Measurements from ENCODE around the gene AFG3L2. TPM values are rescaled to one million over a fixed set of nuclear protein-coding genes. Genes with fewer than 3 reads are reported as not detected.
"Not testable (repeated sequence)": the region's sequence is repeated elsewhere in the genome, so short reads cannot be mapped to it uniquely, and the experiment has no call there.

The AFG3L2 gene
- total RNA-seq, 1 donor from 2014 or later, result 51.7 TPM

DNA sequence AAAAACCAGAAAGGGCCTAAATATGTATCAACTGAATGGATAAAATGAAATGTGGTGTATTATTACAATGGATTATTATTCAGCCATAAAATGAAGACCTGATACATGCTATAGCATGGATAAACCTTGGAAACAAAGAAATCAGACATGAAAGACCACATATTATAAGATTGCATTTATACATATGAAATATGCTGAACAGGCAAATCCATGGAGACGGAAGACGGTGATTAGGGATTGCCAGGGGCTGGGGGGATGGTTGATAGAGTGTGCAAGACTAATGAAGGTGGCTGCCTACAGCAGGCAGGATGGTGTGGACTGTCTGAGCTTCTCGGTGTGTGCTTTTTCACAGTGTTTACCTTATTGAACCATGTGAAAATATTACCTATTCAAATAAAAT is 11.4 kb upstream of the AFG3L2 start:
- Mint-ChIP-seq H3K4me1 (no peaks in the 10 kb centered on the region), H3K4me3 (no peak overlapping the region), H3K27ac (no peak overlapping the region), H3K9me3 (no peaks in the 10 kb centered on the region), H3K27me3 (ENCODE audit: insufficient read depth, low read depth) (no peaks in the 10 kb centered on the region), H3K36me3 (no peaks in the 10 kb centered on the region)
- no peak overlapping the region for H3K4me2 ChIP-seq
- H2AFZ ChIP-seq (replicated peaks), result no peak overlapping the region
- H3K9ac ChIP-seq, result no peak overlapping the region
- no peaks in the 10 kb centered on the region for H3F3A ChIP-seq (ENCODE audit: low read depth)
- H3K36me3 ChIP-seq, result no peaks in the 10 kb centered on the region
- no peaks in the 10 kb centered on the region for H3K9me3 ChIP-seq (ENCODE audit: low read depth)
- no peaks in the 10 kb centered on the region for H3K4me1 ChIP-seq
- H3K27ac ChIP-seq, result no peak overlapping the region
- no peak for TF ChIP-seq EZH2 (IDR thresholded peaks at IDR 0.05)
- H4K20me1 ChIP-seq (ENCODE audit: low read depth), result no peaks in the 10 kb centered on the region
- no peaks in the 10 kb centered on the region for H3K27me3 ChIP-seq
- H3K79me2 ChIP-seq (ENCODE audit: low read depth), result no peaks in the 10 kb centered on the region
- DNase-seq (ENCODE audit: low spot score), result no peak
- no peak overlapping the region for H3K4me3 ChIP-seq

DNA sequence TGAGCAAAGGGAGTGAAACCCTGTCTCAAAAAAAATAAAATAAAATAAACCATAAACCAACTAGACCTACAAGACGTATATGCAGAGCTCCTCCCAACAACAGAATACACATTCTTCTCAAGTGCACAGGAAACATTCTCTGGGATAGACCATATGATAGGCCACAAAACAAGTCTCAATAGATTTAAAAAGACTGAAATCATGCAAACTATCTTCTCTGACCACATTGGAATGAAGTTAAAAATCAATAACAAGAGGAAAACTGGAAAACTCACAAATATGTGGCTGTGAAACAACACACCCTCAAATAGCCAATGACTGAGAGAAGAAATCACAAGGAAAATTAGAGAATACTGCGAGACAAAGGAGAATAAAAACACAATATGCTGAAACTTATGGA is 7.2 kb upstream of the AFG3L2 start:
- Mint-ChIP-seq H3K4me3 (no peak overlapping the region), H3K27ac (no peak overlapping the region), H3K36me3 (no peaks in the 10 kb centered on the region), H3K27me3 (ENCODE audit: insufficient read depth, low read depth) (peaks cover 4% of the 10 kb centered on the region), H3K4me1 (no peaks in the 10 kb centered on the region), H3K9me3 (no peaks in the 10 kb centered on the region)
- no peak overlapping the region for H2AFZ ChIP-seq (replicated peaks)
- no peaks in the 10 kb centered on the region for H3F3A ChIP-seq (ENCODE audit: low read depth)
- H3K4me2 ChIP-seq, result no peak overlapping the region
- H3K9me3 ChIP-seq (ENCODE audit: low read depth), result no peaks in the 10 kb centered on the region
- TF ChIP-seq, protein P1, sequence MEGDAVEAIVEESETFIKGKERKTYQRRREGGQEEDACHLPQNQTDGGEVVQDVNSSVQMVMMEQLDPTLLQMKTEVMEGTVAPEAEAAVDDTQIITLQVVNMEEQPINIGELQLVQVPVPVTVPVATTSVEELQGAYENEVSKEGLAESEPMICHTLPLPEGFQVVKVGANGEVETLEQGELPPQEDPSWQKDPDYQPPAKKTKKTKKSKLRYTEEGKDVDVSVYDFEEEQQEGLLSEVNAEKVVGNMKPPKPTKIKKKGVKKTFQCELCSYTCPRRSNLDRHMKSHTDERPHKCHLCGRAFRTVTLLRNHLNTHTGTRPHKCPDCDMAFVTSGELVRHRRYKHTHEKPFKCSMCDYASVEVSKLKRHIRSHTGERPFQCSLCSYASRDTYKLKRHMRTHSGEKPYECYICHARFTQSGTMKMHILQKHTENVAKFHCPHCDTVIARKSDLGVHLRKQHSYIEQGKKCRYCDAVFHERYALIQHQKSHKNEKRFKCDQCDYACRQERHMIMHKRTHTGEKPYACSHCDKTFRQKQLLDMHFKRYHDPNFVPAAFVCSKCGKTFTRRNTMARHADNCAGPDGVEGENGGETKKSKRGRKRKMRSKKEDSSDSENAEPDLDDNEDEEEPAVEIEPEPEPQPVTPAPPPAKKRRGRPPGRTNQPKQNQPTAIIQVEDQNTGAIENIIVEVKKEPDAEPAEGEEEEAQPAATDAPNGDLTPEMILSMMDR (IDR thresholded peaks at IDR 0.05), result no peak
- TF ChIP-seq EZH2 (IDR thresholded peaks at IDR 0.05) (no peak), EZH2phosphoT487 (IDR thresholded peaks at IDR 0.05) (no peak)
- H3K27me3 ChIP-seq, result no peaks in the 10 kb centered on the region
- no peaks in the 10 kb centered on the region for H3K36me3 ChIP-seq
- no peak overlapping the region for H3K9ac ChIP-seq
- H3K4me3 ChIP-seq, result no peak overlapping the region
- DNase-seq (ENCODE audit: low spot score), result no peak
- H3K4me1 ChIP-seq, result no peaks in the 10 kb centered on the region
- no peak overlapping the region for H3K27ac ChIP-seq
- H4K20me1 ChIP-seq (ENCODE audit: low read depth), result no peaks in the 10 kb centered on the region
- H3K79me2 ChIP-seq (ENCODE audit: low read depth), result no peaks in the 10 kb centered on the region

DNA sequence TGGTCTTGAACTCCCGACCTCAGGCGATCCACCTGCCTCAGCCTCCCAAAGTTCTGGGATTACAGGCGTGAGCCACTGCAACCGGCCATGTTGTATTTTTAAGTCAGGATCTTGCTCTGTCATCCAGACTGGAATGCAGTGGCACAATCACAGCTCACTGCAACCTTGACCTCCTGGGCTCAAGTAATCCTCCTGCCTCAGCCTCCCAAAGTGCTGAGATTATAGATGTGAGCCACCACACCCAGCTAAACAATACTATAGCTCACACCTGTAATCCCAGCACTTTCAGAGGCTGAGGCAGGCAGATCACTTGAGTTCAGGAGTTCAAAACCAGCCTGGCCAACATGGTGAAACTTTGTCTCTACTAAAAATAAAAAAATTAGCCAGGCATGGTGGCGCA is 6.7 kb upstream of the AFG3L2 start:
- not testable (repeated sequence) for H3K9ac ChIP-seq; H3K36me3 Mint-ChIP-seq; H3K4me1 Mint-ChIP-seq; H2AFZ ChIP-seq (replicated peaks); H3K27me3 Mint-ChIP-seq (ENCODE audit: insufficient read depth, low read depth); H3K4me3 ChIP-seq; H3K79me2 ChIP-seq (ENCODE audit: low read depth); H3K9me3 ChIP-seq (ENCODE audit: low read depth); H3K4me1 ChIP-seq; H4K20me1 ChIP-seq (ENCODE audit: low read depth); H3K27ac Mint-ChIP-seq; H3K4me3 Mint-ChIP-seq; H3K27me3 ChIP-seq; H3K27ac ChIP-seq; H3K36me3 ChIP-seq; H3K9me3 Mint-ChIP-seq; H3K4me2 ChIP-seq; H3F3A ChIP-seq (ENCODE audit: low read depth); DNase-seq (ENCODE audit: low spot score)

DNA sequence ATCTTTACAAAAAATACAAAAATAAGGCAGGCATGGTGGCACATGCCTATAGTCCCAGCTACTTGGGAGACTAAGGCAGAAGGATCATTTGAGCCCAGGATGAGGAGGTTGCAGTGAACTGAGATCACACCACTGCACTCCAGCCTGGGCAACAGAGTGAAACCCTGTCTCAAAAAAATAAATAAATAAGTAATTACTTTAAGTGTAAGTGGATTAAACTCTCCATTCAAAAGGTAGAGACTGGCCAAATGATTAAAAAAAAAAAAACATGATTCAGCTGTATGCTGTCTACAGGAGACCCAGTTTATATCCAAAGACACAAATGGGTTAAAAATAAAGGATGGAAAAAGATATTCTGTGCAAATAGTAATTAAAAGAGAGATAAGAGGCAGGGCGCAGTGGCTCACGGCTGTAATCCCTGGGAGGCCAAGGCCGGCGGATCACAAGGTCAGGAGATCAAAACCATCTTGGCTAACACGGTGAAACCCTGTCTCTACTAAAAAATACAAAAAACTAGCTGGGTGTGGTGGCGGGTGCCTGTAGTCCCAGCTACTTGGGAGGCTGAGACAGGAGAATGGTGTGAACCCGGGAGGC is 5.3 kb upstream of the AFG3L2 start:
- not testable (repeated sequence) for H3K4me1 Mint-ChIP-seq; H3K4me1 ChIP-seq; H3K4me2 ChIP-seq; H3K4me3 Mint-ChIP-seq; H3K27ac ChIP-seq; H3K9ac ChIP-seq; H3K36me3 Mint-ChIP-seq; H3K79me2 ChIP-seq (ENCODE audit: low read depth); H3K4me3 ChIP-seq; H2AFZ ChIP-seq (replicated peaks); H3K27me3 ChIP-seq; H4K20me1 ChIP-seq (ENCODE audit: low read depth); H3K9me3 Mint-ChIP-seq; H3K36me3 ChIP-seq; H3K27ac Mint-ChIP-seq; H3K9me3 ChIP-seq (ENCODE audit: low read depth); DNase-seq (ENCODE audit: low spot score); H3K27me3 Mint-ChIP-seq (ENCODE audit: insufficient read depth, low read depth)
- H3F3A ChIP-seq (ENCODE audit: low read depth), result peaks cover 16% of the 10 kb centered on the region

DNA sequence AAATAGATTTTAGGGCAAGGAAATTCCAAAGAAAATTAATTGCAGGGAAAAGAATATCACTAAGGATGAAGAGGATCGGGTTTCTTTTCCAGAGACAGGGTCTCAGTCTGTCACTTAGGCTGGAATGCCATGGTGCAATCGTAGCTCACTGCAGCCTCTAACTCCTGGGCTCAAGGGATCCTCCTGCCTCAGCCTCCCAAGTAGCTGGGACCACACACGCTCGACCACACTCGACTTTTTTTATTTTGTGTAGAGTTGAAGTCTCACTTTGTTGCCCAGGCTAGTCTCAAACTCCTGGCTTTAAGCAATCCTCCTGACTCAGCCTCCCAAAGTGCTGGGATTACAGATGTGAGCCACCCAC is 1.2 kb upstream of the AFG3L2 start:
- Histone ChIP-seq H3F3A (ENCODE audit: low read depth) (peaks cover 25% of the 10 kb centered on the region), H2AFZ (replicated peaks) (peak overlapping the region; percentile 83), H3K4me3 (peak overlapping the region; percentile 56), H3K79me2 (ENCODE audit: low read depth) (peaks cover 34% of the 10 kb centered on the region), H3K27ac (peak overlapping the region; percentile 84), H3K4me2 (peak overlapping the region; percentile 79), H4K20me1 (ENCODE audit: low read depth) (peaks cover 35% of the 10 kb centered on the region)
- H3K36me3 Mint-ChIP-seq; H3K27me3 Mint-ChIP-seq (ENCODE audit: insufficient read depth, low read depth); H3K9ac ChIP-seq; H3K9me3 Mint-ChIP-seq; H3K4me1 ChIP-seq; H3K9me3 ChIP-seq (ENCODE audit: low read depth); H3K36me3 ChIP-seq; H3K27me3 ChIP-seq: not testable (repeated sequence)
- DNase-seq (ENCODE audit: low spot score), result peak; percentile 41
- peaks cover 18% of the 10 kb centered on the region for H3K4me1 Mint-ChIP-seq
- H3K27ac Mint-ChIP-seq, result peak overlapping the region; percentile 89
- H3K4me3 Mint-ChIP-seq, result peak overlapping the region; percentile 93

Data from neural progenitor cell (in vitro differentiated cells).